ENCODE data around the gene ORMDL2.

GRCh38 chr12:55797550-55797949 lies 20.3 kb upstream of the ORMDL2 start:
- TF ChIP-seq CTCF (IDR thresholded peaks at IDR 0.05) (no peak), EZH2 (IDR thresholded peaks at IDR 0.05) (no peak), EZH2phosphoT487 (IDR thresholded peaks at IDR 0.05) (no peak)

Measured in neural progenitor cell (in vitro differentiated cells).